Kidney epithelial cell (primary cell): ENCODE results near the gene ZNF221. TPM values are rescaled to one million over a fixed set of nuclear protein-coding genes. Genes with fewer than 3 reads are reported as not detected.

Source experiments
- DNase-seq: peaks from one replicate; pipeline ENCODE4 v3.0.0-alpha.2; 2010; ENCODE audit warnings: low read depth
- H3K27me3 ChIP-seq: 2 replicates; pipeline ENCODE4 v1.6.0; 2011; ENCODE audit warnings: low read length; ENCODE audit not compliant: control insufficient read depth, insufficient read depth
- H3K36me3 ChIP-seq: 2 replicates; pipeline ENCODE4 v1.5.1; 2011; ENCODE audit warnings: low read length; ENCODE audit not compliant: control insufficient read depth, insufficient read depth
- H3K4me3 ChIP-seq: 2 replicates; pipeline ENCODE4 v1.5.1; 2011; ENCODE audit warnings: low read depth, mild to moderate bottlenecking, control low read depth, low read length
- total RNA-seq: library from RNA; depleted of rRNA; stranded (reverse); fragments of >200 nt; gene quantifications from 2 replicates; pipeline ENCODE4 v1.2.3, GENCODE V29; 2015
- TF ChIP-seq, protein P1 (sequence below): IDR thresholded peaks from 2 replicates; pipeline ENCODE4 v1.5.1; 2011; ENCODE audit warnings: mild to moderate bottlenecking, moderate library complexity, low read length, control low read depth, inconsistent platforms; ENCODE audit not compliant: insufficient read depth, poor library complexity, severe bottlenecking

The ZNF221 gene
- total RNA-seq, 1 donor from 2014 or later, result 6.1 TPM

- Histone ChIP-seq H3K27me3 (no peaks in the 10 kb centered on the region), H3K36me3 (peaks cover 1% of the 10 kb centered on the region), H3K4me3 (no peak overlapping the region)
- TF ChIP-seq, protein P1, sequence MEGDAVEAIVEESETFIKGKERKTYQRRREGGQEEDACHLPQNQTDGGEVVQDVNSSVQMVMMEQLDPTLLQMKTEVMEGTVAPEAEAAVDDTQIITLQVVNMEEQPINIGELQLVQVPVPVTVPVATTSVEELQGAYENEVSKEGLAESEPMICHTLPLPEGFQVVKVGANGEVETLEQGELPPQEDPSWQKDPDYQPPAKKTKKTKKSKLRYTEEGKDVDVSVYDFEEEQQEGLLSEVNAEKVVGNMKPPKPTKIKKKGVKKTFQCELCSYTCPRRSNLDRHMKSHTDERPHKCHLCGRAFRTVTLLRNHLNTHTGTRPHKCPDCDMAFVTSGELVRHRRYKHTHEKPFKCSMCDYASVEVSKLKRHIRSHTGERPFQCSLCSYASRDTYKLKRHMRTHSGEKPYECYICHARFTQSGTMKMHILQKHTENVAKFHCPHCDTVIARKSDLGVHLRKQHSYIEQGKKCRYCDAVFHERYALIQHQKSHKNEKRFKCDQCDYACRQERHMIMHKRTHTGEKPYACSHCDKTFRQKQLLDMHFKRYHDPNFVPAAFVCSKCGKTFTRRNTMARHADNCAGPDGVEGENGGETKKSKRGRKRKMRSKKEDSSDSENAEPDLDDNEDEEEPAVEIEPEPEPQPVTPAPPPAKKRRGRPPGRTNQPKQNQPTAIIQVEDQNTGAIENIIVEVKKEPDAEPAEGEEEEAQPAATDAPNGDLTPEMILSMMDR, result no peak
- DNase-seq, result no peak
Measured at GRCh38 chr19:43908659-43909058, 42.4 kb upstream of the ZNF221 start.

- TF ChIP-seq, protein P1, result no peak
- no peak for DNase-seq
- Histone ChIP-seq H3K4me3 (no peak overlapping the region), H3K27me3 (no peaks in the 10 kb centered on the region), H3K36me3 (peaks cover 1% of the 10 kb centered on the region)
Measured at GRCh38 chr19:43910884-43911283, 40.1 kb upstream of the ZNF221 start.

DNA sequence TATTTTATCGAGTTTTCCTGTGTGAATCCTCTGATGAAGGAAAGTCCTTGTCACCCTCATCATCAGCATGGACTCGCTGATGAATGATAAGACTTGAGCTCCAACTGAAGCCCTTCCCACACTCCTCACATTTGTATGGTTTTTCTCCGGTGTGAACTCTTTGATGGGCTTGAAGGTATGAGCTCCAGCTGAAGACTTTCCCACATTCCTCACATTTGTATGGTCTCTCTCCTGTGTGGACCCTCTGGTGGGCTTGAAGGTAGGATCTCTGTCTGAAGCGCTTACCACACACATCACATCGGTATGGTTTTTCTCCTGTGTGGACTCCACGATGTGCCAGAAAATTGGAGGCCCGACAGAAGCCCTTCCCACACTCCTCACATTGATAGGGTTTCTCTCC is 37.6 kb upstream of the ZNF221 start:
- Histone ChIP-seq H3K27me3 (no peaks in the 10 kb centered on the region), H3K4me3 (no peak overlapping the region), H3K36me3 (peaks cover 3% of the 10 kb centered on the region)
- DNase-seq, result no peak
- TF ChIP-seq, protein P1, result no peak

DNA sequence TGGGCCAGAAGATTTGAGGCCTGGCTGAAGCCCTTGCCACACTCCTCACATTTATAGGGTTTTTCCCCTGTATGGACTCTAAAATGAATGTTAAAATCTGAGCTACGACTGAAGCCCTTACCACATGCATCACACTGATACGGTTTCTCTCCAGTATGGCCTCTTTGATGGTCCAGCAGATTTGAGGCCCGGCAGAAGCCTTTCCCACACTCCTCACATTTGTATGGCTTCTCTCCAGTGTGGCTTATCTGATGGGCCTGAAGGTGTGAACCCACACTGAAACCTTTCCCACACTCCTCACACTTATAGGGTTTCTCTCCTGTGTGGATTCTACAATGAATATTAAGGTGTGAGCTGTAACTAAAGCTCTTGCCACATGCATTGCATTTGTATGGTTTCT is 37.0 kb upstream of the ZNF221 start:
- Histone ChIP-seq H3K36me3 (peaks cover 3% of the 10 kb centered on the region), H3K27me3 (no peaks in the 10 kb centered on the region), H3K4me3 (no peak overlapping the region)
- DNase-seq, result no peak
- TF ChIP-seq, protein P1, result no peak

DNA sequence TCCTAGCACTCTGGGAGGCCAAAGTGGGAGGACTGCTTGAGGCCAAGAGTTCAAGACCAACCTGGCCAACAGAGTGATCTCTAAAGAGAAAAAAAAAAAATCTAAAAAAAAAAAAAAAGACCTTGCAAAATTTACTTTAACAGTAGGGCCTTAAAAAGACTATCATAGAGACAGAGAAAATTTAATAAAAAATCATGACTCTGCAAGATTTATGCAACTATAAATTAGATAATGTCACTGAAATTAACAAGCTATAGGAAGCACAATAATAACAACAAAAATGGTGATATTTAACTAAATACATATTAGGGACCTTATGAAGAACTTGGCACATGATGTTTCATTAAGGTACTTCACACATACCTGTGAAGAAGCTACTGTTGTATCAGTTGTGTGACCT is 27.2 kb upstream of the ZNF221 start:
- Histone ChIP-seq H3K36me3 (no peaks in the 10 kb centered on the region), H3K4me3 (no peak overlapping the region), H3K27me3 (no peaks in the 10 kb centered on the region)
- DNase-seq, result no peak
- TF ChIP-seq, protein P1, result no peak

- Histone ChIP-seq H3K27me3 (no peaks in the 10 kb centered on the region), H3K4me3 (no peak overlapping the region), H3K36me3 (no peaks in the 10 kb centered on the region)
- TF ChIP-seq, protein P1, result no peak
- DNase-seq, result no peak
Measured at GRCh38 chr19:43928820-43929219, 22.2 kb upstream of the ZNF221 start.
